ENCODE results near the gene SEMA4C. TPM values are rescaled to one million over a fixed set of nuclear protein-coding genes. Genes with fewer than 3 reads are reported as not detected.

The SEMA4C gene
- total RNA-seq, 4 donors from 2014 or later, result 10.4 to 27.1 (median 17.8) TPM

DNA sequence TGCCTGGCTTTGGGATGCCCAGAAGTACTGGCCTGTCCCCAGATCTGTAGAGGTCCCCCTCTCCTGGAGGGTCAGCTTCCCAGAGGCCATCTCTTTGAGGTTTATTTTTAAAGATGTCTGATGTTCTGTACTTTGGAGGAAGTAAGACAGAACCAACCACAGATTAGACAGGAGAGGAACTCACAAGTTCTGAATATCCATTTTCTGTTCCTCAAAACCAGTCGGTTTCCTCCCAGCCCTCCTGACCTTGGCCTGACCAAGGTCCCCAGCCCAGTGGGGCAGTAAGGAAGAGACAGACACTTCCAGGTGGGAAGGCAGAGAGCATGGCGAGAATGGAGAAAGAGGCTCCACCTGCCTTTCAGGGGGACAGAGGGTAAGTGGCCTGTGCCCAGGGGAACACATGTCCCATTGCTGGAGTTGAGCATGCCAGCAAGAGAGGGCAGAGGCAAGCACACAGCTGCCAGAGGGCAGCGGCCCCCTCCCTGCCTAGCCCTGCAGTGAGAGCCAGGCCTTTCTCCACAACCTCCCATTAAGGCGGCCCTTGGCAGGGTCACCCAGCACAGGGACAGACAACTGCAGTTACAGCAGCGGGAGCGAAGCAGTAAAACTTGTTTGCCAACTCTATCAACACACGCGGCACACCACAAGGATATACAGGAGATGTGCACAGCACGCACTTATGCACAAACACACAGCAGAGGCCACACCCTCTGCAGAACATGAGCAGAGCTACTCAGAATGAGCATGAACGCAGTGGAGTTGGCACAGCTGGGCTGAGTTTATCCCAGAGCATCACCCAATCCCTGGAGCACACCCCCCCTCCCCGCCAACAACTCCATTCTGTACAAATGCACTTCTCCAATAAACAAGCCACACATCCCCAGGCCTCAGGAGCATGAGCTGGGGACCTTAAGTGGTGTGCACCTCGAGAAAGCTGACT is 18.5 kb upstream of the SEMA4C start:
- TF ChIP-seq, protein P1, sequence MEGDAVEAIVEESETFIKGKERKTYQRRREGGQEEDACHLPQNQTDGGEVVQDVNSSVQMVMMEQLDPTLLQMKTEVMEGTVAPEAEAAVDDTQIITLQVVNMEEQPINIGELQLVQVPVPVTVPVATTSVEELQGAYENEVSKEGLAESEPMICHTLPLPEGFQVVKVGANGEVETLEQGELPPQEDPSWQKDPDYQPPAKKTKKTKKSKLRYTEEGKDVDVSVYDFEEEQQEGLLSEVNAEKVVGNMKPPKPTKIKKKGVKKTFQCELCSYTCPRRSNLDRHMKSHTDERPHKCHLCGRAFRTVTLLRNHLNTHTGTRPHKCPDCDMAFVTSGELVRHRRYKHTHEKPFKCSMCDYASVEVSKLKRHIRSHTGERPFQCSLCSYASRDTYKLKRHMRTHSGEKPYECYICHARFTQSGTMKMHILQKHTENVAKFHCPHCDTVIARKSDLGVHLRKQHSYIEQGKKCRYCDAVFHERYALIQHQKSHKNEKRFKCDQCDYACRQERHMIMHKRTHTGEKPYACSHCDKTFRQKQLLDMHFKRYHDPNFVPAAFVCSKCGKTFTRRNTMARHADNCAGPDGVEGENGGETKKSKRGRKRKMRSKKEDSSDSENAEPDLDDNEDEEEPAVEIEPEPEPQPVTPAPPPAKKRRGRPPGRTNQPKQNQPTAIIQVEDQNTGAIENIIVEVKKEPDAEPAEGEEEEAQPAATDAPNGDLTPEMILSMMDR (IDR thresholded peaks at IDR 0.05; ENCODE audit: low read depth), result no peak

DNA sequence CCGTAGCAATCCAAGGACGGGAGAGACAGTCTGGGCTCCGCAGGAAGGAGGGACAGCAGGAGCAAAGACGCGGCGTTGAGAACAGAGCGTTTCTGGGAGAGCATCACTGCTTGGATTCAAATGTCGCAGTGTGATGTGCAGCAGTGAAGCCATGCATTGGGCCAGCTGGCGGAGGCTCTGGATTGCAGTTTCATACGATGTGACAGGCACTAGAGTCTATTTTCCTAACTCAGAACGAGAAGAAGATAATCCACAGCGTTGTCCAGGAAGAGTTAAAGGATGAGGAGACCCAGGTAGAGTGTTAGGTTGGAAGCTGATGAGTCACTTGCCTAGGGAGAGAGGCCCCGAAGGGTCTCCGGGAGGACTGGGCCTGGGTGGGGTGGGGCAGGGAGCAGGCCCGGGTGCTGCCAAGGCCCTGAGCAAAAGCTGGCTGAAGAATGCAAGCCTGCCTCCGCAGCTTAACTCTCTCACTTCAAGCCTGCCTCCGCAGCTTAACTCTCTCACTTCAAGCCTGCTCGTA is 17.7 kb upstream of the SEMA4C start:
- TF ChIP-seq, protein P1 (IDR thresholded peaks at IDR 0.05; ENCODE audit: low read depth), result no peak

DNA sequence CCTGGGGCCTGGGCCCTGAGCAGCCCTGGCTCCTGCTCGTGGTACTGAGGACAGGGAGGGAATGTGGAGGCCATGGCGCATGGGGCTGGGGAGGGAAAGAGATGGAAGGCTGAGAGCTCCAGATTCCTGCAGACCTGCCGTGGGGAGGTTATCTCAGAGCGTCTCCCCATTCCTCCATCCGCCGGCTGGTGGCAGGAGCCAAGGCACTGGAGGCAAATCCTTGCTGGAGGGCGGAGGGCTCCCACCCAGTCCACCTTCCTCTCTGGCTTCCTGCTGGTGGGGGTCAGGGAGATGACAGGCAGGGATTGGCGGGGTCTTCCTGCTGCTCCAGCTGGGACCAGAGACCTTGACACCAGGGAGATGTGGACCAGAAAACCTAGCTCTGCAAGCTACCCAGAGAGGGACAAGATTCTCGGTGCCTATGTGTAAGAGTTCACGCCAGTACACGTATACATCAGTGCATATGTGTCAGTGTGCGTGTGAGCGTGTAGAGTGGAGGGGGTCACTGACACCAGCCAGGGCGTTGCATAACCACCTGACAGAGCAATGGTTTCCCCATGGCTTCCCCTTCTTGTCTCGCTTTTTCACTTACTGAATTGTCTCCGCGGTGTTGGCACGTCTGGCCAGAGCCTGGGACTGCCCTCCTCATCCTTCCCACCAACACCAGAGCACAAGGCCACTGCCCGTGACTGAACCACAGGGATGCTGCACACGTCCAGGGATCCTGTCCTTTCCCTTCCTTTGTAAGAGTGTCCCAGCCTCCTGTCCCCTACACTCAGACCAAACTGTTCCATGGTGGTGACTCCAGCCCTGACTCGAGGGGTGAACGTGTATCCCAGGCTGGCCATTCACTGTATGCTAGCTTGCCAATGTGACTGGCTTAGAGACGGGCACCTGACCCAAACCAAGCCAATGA is 15.8 kb upstream of the SEMA4C start:
- TF ChIP-seq, protein P1 (IDR thresholded peaks at IDR 0.05; ENCODE audit: low read depth), result no peak

- TF ChIP-seq, protein P1 (IDR thresholded peaks at IDR 0.05; ENCODE audit: low read depth), result no peak
Observed at GRCh38 chr2:96884299-96885094, 14.6 kb upstream of the SEMA4C start.

DNA sequence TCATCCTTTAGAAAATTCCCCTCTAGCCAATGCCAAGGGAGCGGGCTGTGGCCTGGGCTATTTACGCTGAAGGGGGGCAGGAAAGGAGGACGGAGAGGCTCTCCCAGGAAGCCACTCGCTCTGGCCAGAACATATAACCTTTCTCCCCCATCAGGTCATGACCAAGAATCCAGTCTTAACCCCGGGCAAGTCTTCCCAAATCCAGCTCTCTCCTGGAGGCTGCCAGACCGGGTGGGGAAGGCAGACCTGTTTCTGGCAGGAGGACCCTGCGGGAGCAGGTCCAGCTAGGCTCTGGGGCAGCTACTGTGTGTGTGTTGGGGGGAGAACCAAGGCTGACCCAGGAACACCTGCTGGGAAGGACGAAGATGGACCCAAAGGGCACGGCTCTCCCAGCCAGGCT is 13.4 kb upstream of the SEMA4C start:
- TF ChIP-seq, protein P1 (IDR thresholded peaks at IDR 0.05; ENCODE audit: low read depth), result no peak

DNA sequence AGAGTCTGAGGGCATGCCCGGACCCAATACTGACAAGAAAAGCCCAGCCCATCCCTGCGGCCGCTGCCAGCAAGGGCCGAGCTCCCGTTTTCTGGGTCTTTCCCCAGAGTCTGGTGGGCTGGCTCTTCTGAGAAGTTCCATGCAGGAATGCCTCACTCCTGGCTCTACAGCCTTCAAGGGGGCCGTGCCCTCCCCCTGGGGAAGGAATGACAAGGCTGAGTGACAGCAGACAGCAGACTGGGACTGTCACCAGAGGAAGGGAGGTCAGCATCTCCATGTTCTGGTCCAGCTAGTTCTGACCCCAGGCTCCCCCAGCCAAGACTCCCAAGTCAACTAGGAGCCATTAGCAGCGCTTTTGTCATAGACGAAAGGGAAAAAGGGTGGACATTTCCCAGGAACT is 13.0 kb upstream of the SEMA4C start:
- TF ChIP-seq, protein P1 (IDR thresholded peaks at IDR 0.05; ENCODE audit: low read depth), result no peak
